SK-N-SH (cell line): Measurements from ENCODE around the gene PGGHG. TPM values are rescaled to one million over a fixed set of nuclear protein-coding genes. Genes with fewer than 3 reads are reported as not detected.

Source experiments
- CTCF ChIA-PET: fragments of 300-600, 350-600 bp; formaldehyde crosslinking; extraction: SDS; loops from one replicate; lab custom pipeline; 2021; lab: Yijun Ruan, JAX
- POLR2A ChIA-PET: fragments of 350-600 bp; sonication (Branson Sonifier 250); formaldehyde crosslinking; extraction: SDS; loops from one replicate; lab custom pipeline; 2020; ENCODE audit warnings: antibody characterized with exemption, inconsistent platforms; lab: Yijun Ruan, JAX
- DNase-seq: peaks from one replicate; pipeline ENCODE4 v3.0.0; 2012
- H2AFZ ChIP-seq: fragments of 200-600 bp; sonication (generic); 2 replicates; pipeline ENCODE4 v1.8.1; 2016; ENCODE audit warnings: antibody characterized with exemption, mild to moderate bottlenecking, low read depth
- H3F3A ChIP-seq: fragments of 200-600 bp; sonication (generic); replicated peaks from 2 replicates; pipeline ENCODE3; 2016; ENCODE audit warnings: antibody characterized with exemption, mild to moderate bottlenecking; ENCODE audit not compliant: insufficient read depth
- H3K27ac ChIP-seq, 2 experiments: fragments of 200-500 bp in 1 of 2; fragments of 200-600 bp in 1 of 2; sonication (Bioruptor generic) in 1 of 2; sonication (generic), shearing (Covaris generic) in 1 of 2; 2 replicates each; pipeline versions ENCODE4 v1.5.1 to v1.6.1; 2014 to 2016; ENCODE audit warnings: low read depth in 2 of 2, inconsistent platforms in 1 of 2, low read length in 1 of 2, mild to moderate bottlenecking in 1 of 2, mixed read lengths in 1 of 2
- H3K27me3 ChIP-seq: fragments of 200-600 bp; sonication (generic), shearing (Covaris generic); 2 replicates; pipeline ENCODE4 v1.6.1; 2016; ENCODE audit warnings: mixed run types; ENCODE audit not compliant: insufficient read depth
- H3K36me3 ChIP-seq, 2 experiments: fragments of 200-500 bp in 1 of 2; fragments of 200-600 bp in 1 of 2; sonication (Bioruptor generic) in 1 of 2; sonication (generic) in 1 of 2; replicated peaks in 1 of 2; 2 replicates each; pipeline versions ENCODE3 to v1.5.1; 2014 to 2016; ENCODE audit warnings: low read length in 1 of 2, mild to moderate bottlenecking in 1 of 2; ENCODE audit not compliant: insufficient read depth in 2 of 2, control insufficient read depth in 1 of 2
- H3K4me1 ChIP-seq, 2 experiments: fragments of 200-500 bp in 1 of 2; fragments of 200-600 bp in 1 of 2; sonication (Bioruptor generic) in 1 of 2; sonication (generic), shearing (Covaris generic) in 1 of 2; 2 replicates each; pipeline versions ENCODE4 v1.5.1 to v1.6.1; 2014 to 2016; ENCODE audit warnings: low read depth in 1 of 2, low read length in 1 of 2, mixed run types in 1 of 2; ENCODE audit not compliant: insufficient read depth in 2 of 2, control insufficient read depth in 1 of 2
- H3K4me2 ChIP-seq: fragments of 200-600 bp; sonication (generic), shearing (Covaris generic); 2 replicates; pipeline ENCODE4 v1.6.1; 2017; ENCODE audit warnings: mixed run types
- H3K4me3 ChIP-seq, 2 experiments: fragments of 200-500 bp in 1 of 2; fragments of 200-600 bp in 1 of 2; sonication (Bioruptor generic) in 1 of 2; sonication (generic), shearing (Covaris generic) in 1 of 2; 2 replicates each; pipeline versions ENCODE4 v1.5.1 to v1.8.1; 2014 to 2016; ENCODE audit warnings: low read depth in 2 of 2, inconsistent platforms in 1 of 2, low read length in 1 of 2, mild to moderate bottlenecking in 1 of 2, mixed read lengths in 1 of 2, moderate library complexity in 1 of 2
- H3K79me2 ChIP-seq: fragments of 200-600 bp; sonication (generic); 2 replicates; pipeline ENCODE4 v1.8.1; 2017; ENCODE audit warnings: mild to moderate bottlenecking; ENCODE audit not compliant: insufficient read depth
- H3K9ac ChIP-seq: fragments of 200-600 bp; sonication (generic); 2 replicates; pipeline ENCODE4 v1.6.1; 2017; ENCODE audit warnings: mixed run types
- H3K9me2 ChIP-seq: fragments of 200-600 bp; sonication (generic); 2 replicates; pipeline ENCODE4 v1.6.1; 2017; ENCODE audit warnings: mixed run types
- H3K9me3 ChIP-seq: fragments of 200-600 bp; sonication (generic); 2 replicates; pipeline ENCODE4 v1.6.1; 2017; ENCODE audit warnings: mixed run types, mild to moderate bottlenecking, moderate library complexity
- H4K20me1 ChIP-seq: fragments of 200-600 bp; sonication (generic); 2 replicates; pipeline ENCODE4 v1.6.1; 2017; ENCODE audit warnings: mild to moderate bottlenecking, mixed run types; ENCODE audit not compliant: insufficient read depth
- EP300 ChIP-seq, 2 experiments: IDR thresholded peaks; 2 replicates each; pipeline versions ENCODE4 v1.4.0 to v1.6.1; 2012; ENCODE audit warnings: borderline replicate concordance in 1 of 2, low read depth in 1 of 2, low read length in 1 of 2
- FOXJ3 ChIP-seq: sonication (generic); formaldehyde crosslinking; IDR thresholded peaks from 2 replicates; pipeline ENCODE4 v1.5.1; 2020; ENCODE audit warnings: mild to moderate bottlenecking, missing genetic modification reagents
- FOXM1 ChIP-seq: IDR thresholded peaks from 2 replicates; pipeline ENCODE4 v1.4.0; 2012; ENCODE audit warnings: low read depth, mild to moderate bottlenecking
- GATA2 ChIP-seq: sonication (generic); formaldehyde crosslinking; IDR thresholded peaks from 2 replicates; pipeline ENCODE4 v1.5.0; 2020; ENCODE audit warnings: mild to moderate bottlenecking, missing genetic modification reagents
- JUND ChIP-seq: IDR thresholded peaks from 2 replicates; pipeline ENCODE4 v1.4.0; 2012
- NRF1 ChIP-seq: IDR thresholded peaks from 2 replicates; pipeline ENCODE4 v1.6.1; 2012; ENCODE audit warnings: low read depth, mild to moderate bottlenecking, low read length
- PBX3 ChIP-seq: IDR thresholded peaks from 2 replicates; pipeline ENCODE4; 2012
- POLR2AphosphoS5 ChIP-seq: IDR thresholded peaks from 2 replicates; pipeline ENCODE4 v1.6.1; 2012; ENCODE audit warnings: low read depth, low read length
- RXRA ChIP-seq: IDR thresholded peaks from 2 replicates; pipeline ENCODE4 v1.4.0; 2012; ENCODE audit warnings: low read depth, mild to moderate bottlenecking, borderline replicate concordance
- TAF1 ChIP-seq: IDR thresholded peaks from 2 replicates; pipeline ENCODE4 v1.6.1; 2012; ENCODE audit warnings: low read depth, mild to moderate bottlenecking, low read length, moderate library complexity, borderline replicate concordance
- TCF12 ChIP-seq: IDR thresholded peaks from 2 replicates; pipeline ENCODE4 v1.4.0; 2012
- USF2 ChIP-seq: fragments of 150-350 bp; IDR thresholded peaks from 2 replicates; pipeline ENCODE4 v1.6.1; 2017; ENCODE audit warnings: antibody characterized with exemption, low read length, low read depth, borderline replicate concordance
- ZBTB33 ChIP-seq: IDR thresholded peaks from 2 replicates; pipeline ENCODE4 v1.4.0; 2012; ENCODE audit warnings: low read depth, borderline replicate concordance
- WGBS: methylation state at CpG from one replicate; pipeline ENCODE4 v1.1.6; 2017; ENCODE audit warnings: low lambda C conversion rate; 5-methylcytosine and 5-hydroxymethylcytosine counted together
- polyA plus RNA-seq, 3 experiments: library from polyadenylated mRNA; depleted of rRNA; stranded (reverse); fragments of >200 nt; gene quantifications; 2 replicates each; pipeline ENCODE4 v1.2.3, GENCODE V29; 2012

Gene PGGHG
- polyA plus RNA-seq, 1 of the 3 experiments (the other 2 are of a cell fraction) = 19.9 TPM

- peaks cover 3 to 15% of the 10 kb centered on the region in 2 experiments for H3K36me3 ChIP-seq
- H2AFZ ChIP-seq = no peak overlapping the region
- no peaks in the 10 kb centered on the region for H3K9me2 ChIP-seq
- H3K9ac ChIP-seq = no peak overlapping the region
- H3K9me3 ChIP-seq = no peaks in the 10 kb centered on the region
- no peaks in the 10 kb centered on the region for H3K4me1 ChIP-seq
- no peak overlapping the region for H3K4me2 ChIP-seq
- WGBS = 46% methylated on average over 9 of the region's 14 CpGs
- peaks cover 8% of the 10 kb centered on the region for H3F3A ChIP-seq
- H3K27ac ChIP-seq = no peak overlapping the region
- no peaks in the 10 kb centered on the region for H3K27me3 ChIP-seq
- ChIA-PET POLR2A (no interaction called here), CTCF (interaction anchor here (0.9 to 1.5 kb wide), 3 partner anchors 9 to 192 kb away, joined by 3 to 4 read pairs (median 4); no protein-coding TSS in a partner anchor)
- H4K20me1 ChIP-seq = no peaks in the 10 kb centered on the region
- DNase-seq = no peak
- no peak for TF ChIP-seq FOXM1
- TF ChIP-seq GATA2 (CRISPR knock-in tag) = no peak
- no peak for TF ChIP-seq NRF1
- no peak for TF ChIP-seq RXRA
- TF ChIP-seq PBX3 = no peak
- TF ChIP-seq ZBTB33 = no peak
- no peak for TF ChIP-seq FOXJ3 (CRISPR knock-in tag)
- no peak for TF ChIP-seq POLR2AphosphoS5
- no peak for TF ChIP-seq EP300 (IDR thresholded peaks at IDR 0.05; ENCODE audit: borderline replicate concordance in 1 of 2, low read depth in 1 of 2, low read length in 1 of 2)
- no peak for TF ChIP-seq TAF1
- no peak for TF ChIP-seq USF2
- no peak for TF ChIP-seq JUND
- no peak for TF ChIP-seq TCF12
- TF ChIP-seq, all 33 proteins: peak for 0
- Histone ChIP-seq H3K79me2 (no peaks in the 10 kb centered on the region), H3K4me3 (no peak overlapping the region)
These were observed 31.8 kb upstream of the PGGHG start for GRCh38 chr11:256952-257737.
